ENCODE measurements around the gene MYO1F. TPM values are rescaled to one million over a fixed set of nuclear protein-coding genes. Genes with fewer than 3 reads are reported as not detected.

The MYO1F gene
- total RNA-seq, 2 donors from 2014 or later = 2.0 to 8.0 TPM

Other genes with a start within 250 kb of the MYO1F start
- gene KANK3, start 234.2 kb downstream of the MYO1F start, total RNA-seq = 10 to 100 TPM in 1 of 2 donors, 1 to 10 TPM in 1; 9.1 to 25.7 TPM
- gene ANGPTL4, start 213.3 kb downstream of the MYO1F start, total RNA-seq = 100 to 1,000 TPM in 1 of 2 donors, 10 to 100 TPM in 1; 68.7 to 110 TPM
- gene RAB11B, start 187.1 kb downstream of the MYO1F start, total RNA-seq = 10 to 100 TPM; 47.7 to 50.4 TPM
- 10 to 100 TPM; 32.9 to 35.9 TPM for gene MARCHF2, start 164.1 kb downstream of the MYO1F start, total RNA-seq
- 100 to 1,000 TPM in 1 of 2 donors, 10 to 100 TPM in 1; 64.9 to 146 TPM for gene HNRNPM, start 132.5 kb downstream of the MYO1F start, total RNA-seq
- gene PRAM1, start 74.8 kb downstream of the MYO1F start, total RNA-seq = under 1 TPM; 0.26 to 0.33 TPM
- 10 to 100 TPM; 25.4 to 34.2 TPM for gene ZNF414, start 63.3 kb downstream of the MYO1F start, total RNA-seq
- gene ADAMTS10, start 33.3 kb upstream of the MYO1F start, total RNA-seq = 10 to 100 TPM; 19.1 to 36.6 TPM
- not detected for gene NFILZ, start 53.2 kb upstream of the MYO1F start, total RNA-seq
- not detected for gene ACTL9, start 121.4 kb upstream of the MYO1F start, total RNA-seq
- gene OR2Z1, start 144.2 kb upstream of the MYO1F start, total RNA-seq = not detected